Natural killer cell (primary cell): ENCODE results near the gene CDKL5. TPM values are rescaled to one million over a fixed set of nuclear protein-coding genes. Genes with fewer than 3 reads are reported as not detected.
A peak's percentile ranks its signal among the peaks of the same experiment; 100 is the strongest.

Experiments used
- ATAC-seq, 3 donors: fragments of 150-1000 bp in 2 of 3; fragments of 200-7000 bp in 1 of 3; cut with Tn5 transposase; 1 replicate in 1 of 3; 2 replicates in 2 of 3; pipeline ENCODE4 v1.10.0; 2021; ENCODE audit warnings: mild to moderate bottlenecking in 2 of 3, moderate library complexity in 2 of 3
- DNase-seq, 2 donors: peaks; one replicate each; pipeline versions ENCODE4 v3.0.0 to v3.0.0-alpha.2; 2013 to 2021; ENCODE audit warnings: mixed read lengths in 1 of 2
- H3K27ac ChIP-seq: one replicate; pipeline ENCODE4 v1.5.1; 2013; ENCODE audit warnings: mild to moderate bottlenecking, low read length
- H3K27me3 ChIP-seq: one replicate; pipeline ENCODE4 v1.6.1; 2013; ENCODE audit warnings: low read length; ENCODE audit not compliant: control insufficient read depth, insufficient read depth
- H3K36me3 ChIP-seq: one replicate; pipeline ENCODE4 v1.6.1; 2013; ENCODE audit warnings: low read length; ENCODE audit not compliant: control insufficient read depth, insufficient read depth
- H3K4me1 ChIP-seq: one replicate; pipeline ENCODE4 v1.6.1; 2013; ENCODE audit warnings: low read length; ENCODE audit not compliant: control insufficient read depth, insufficient read depth
- H3K4me3 ChIP-seq: one replicate; pipeline ENCODE4 v1.5.1; 2013; ENCODE audit warnings: low read length
- H3K9me3 ChIP-seq: one replicate; pipeline ENCODE4 v1.6.1; 2013; ENCODE audit warnings: low read length; ENCODE audit not compliant: control insufficient read depth, insufficient read depth
- H3K27ac Mint-ChIP-seq, 2 donors: one replicate each; pipeline ENCODE4 v1.8.0; 2022; ENCODE audit warnings: mild to moderate bottlenecking in 2 of 2, mixed read lengths in 2 of 2, moderate library complexity in 1 of 2
- H3K27me3 Mint-ChIP-seq, 2 donors: one replicate each; pipeline ENCODE4 v1.8.0; 2022; ENCODE audit warnings: low read depth in 2 of 2, mixed read lengths in 2 of 2
- H3K36me3 Mint-ChIP-seq: one replicate; pipeline ENCODE4 v1.8.0; 2022; ENCODE audit warnings: mixed read lengths
- H3K4me1 Mint-ChIP-seq, 2 donors: one replicate each; pipeline ENCODE4 v1.8.0; 2022; ENCODE audit warnings: mixed read lengths in 2 of 2
- H3K4me3 Mint-ChIP-seq: one replicate; pipeline ENCODE4 v1.8.0; 2022; ENCODE audit warnings: mild to moderate bottlenecking, moderate library complexity, mixed read lengths
- H3K9me3 Mint-ChIP-seq, 2 donors: one replicate each; pipeline ENCODE4 v1.8.0; 2022; ENCODE audit warnings: mixed read lengths in 2 of 2
- CTCF ChIP-seq: fragments of 200-600 bp; IDR thresholded peaks from one replicate; pipeline ENCODE4 v1.8.0; 2022; ENCODE audit warnings: antibody characterized with exemption
- WGBS: methylation state at CpG from one replicate; pipeline ENCODE4 v1.1.7; 2013; ENCODE audit warnings: missing lambda C conversion rate; ENCODE audit not compliant: insufficient coverage; 5-methylcytosine and 5-hydroxymethylcytosine counted together
- intact Hi-C: fragments of 100-400 bp; cut with micrococcal nuclease; formaldehyde crosslinking; loops from one replicate; pipeline ENCODE4 v1.14.2; 2022
- total RNA-seq, 4 donors: library from RNA; stranded (reverse); fragments of 120-200 nt in 1 of 4; gene quantifications; one replicate each; pipeline versions ENCODE4 v1.2.3 to v1.2.4, GENCODE V29; 2013 to 2022

The CDKL5 gene
- total RNA-seq, 3 donors from 2014 or later (not counting 1 experiment from before 2014, with no cell fraction given) = 3.4 to 4.3 (median 3.5) TPM

GRCh38 chrX:18440835-18441234 is 15.4 kb downstream of the CDKL5 start:
- intact Hi-C loops = no loop called here
- TF ChIP-seq CTCF = no peak
- H3K4me3 ChIP-seq = no peak overlapping the region
- H3K4me1 ChIP-seq = peaks cover 7% of the 10 kb centered on the region
- ATAC-seq (no peak), DNase-seq (no peak)
- no peaks in the 10 kb centered on the region for H3K9me3 Mint-ChIP-seq
- no peak overlapping the region for H3K4me3 Mint-ChIP-seq
- no peaks in the 10 kb centered on the region for H3K9me3 ChIP-seq
- no peaks in the 10 kb centered on the region for H3K27me3 Mint-ChIP-seq
- H3K4me1 Mint-ChIP-seq = peaks cover 16 to 17% of the 10 kb centered on the region in 2 donors
- H3K27ac Mint-ChIP-seq = no peak overlapping the region
- H3K36me3 ChIP-seq = no peaks in the 10 kb centered on the region
- no peaks in the 10 kb centered on the region for H3K36me3 Mint-ChIP-seq
- H3K27me3 ChIP-seq = no peaks in the 10 kb centered on the region
- WGBS = 92% methylated on average over 4 of the region's 4 CpGs
- H3K27ac ChIP-seq = no peak overlapping the region

GRCh38 chrX:18441780-18442367 is 16.5 kb downstream of the CDKL5 start:
- Histone ChIP-seq H3K4me3 (no peak overlapping the region), H3K9me3 (no peaks in the 10 kb centered on the region), H3K27me3 (no peaks in the 10 kb centered on the region), H3K27ac (no peak overlapping the region), H3K36me3 (no peaks in the 10 kb centered on the region), H3K4me1 (peaks cover 7% of the 10 kb centered on the region)
- no peaks in the 10 kb centered on the region for H3K27me3 Mint-ChIP-seq
- H3K4me1 Mint-ChIP-seq = peaks cover 16 to 17% of the 10 kb centered on the region in 2 donors
- WGBS = 56% methylated on average over 2 of the region's 3 CpGs
- no peak for DNase-seq
- intact Hi-C loops = no loop called here
- peak overlapping the region in 1 of 2 donors; percentile 35 for H3K27ac Mint-ChIP-seq
- no peak overlapping the region for H3K4me3 Mint-ChIP-seq
- no peak for TF ChIP-seq CTCF
- H3K36me3 Mint-ChIP-seq = no peaks in the 10 kb centered on the region
- no peaks in the 10 kb centered on the region for H3K9me3 Mint-ChIP-seq
- ATAC-seq = no peak

- Histone ChIP-seq H3K27me3 (no peaks in the 10 kb centered on the region), H3K4me3 (no peak overlapping the region), H3K9me3 (no peaks in the 10 kb centered on the region), H3K36me3 (no peaks in the 10 kb centered on the region), H3K4me1 (no peaks in the 10 kb centered on the region), H3K27ac (no peak overlapping the region)
- intact Hi-C loops = no loop called here
- TF ChIP-seq CTCF = no peak
- Mint-ChIP-seq H3K36me3 (no peaks in the 10 kb centered on the region), H3K27ac (no peak overlapping the region), H3K9me3 (no peaks in the 10 kb centered on the region), H3K27me3 (no peaks in the 10 kb centered on the region), H3K4me3 (no peak overlapping the region), H3K4me1 (no peaks in the 10 kb centered on the region)
- WGBS = 100% methylated on average over 2 of the region's 3 CpGs
- no peak for ATAC-seq
- no peak for DNase-seq
These were observed 23.0 kb downstream of the CDKL5 start for GRCh38 chrX:18448416-18448815.

GRCh38 chrX:18449236-18449635 is 23.8 kb downstream of the CDKL5 start:
- no peak overlapping the region for H3K27ac ChIP-seq
- no peaks in the 10 kb centered on the region for H3K4me1 Mint-ChIP-seq
- intact Hi-C loops = no loop called here
- H3K4me3 Mint-ChIP-seq = no peak overlapping the region
- no peaks in the 10 kb centered on the region for H3K9me3 ChIP-seq
- H3K36me3 ChIP-seq = no peaks in the 10 kb centered on the region
- no peaks in the 10 kb centered on the region for H3K9me3 Mint-ChIP-seq
- ATAC-seq (no peak), DNase-seq (no peak)
- no peak for TF ChIP-seq CTCF
- H3K4me3 ChIP-seq = no peak overlapping the region
- 100% methylated on average over 2 of the region's 4 CpGs for WGBS
- no peaks in the 10 kb centered on the region for H3K27me3 Mint-ChIP-seq
- no peak overlapping the region for H3K27ac Mint-ChIP-seq
- no peaks in the 10 kb centered on the region for H3K4me1 ChIP-seq
- H3K27me3 ChIP-seq = no peaks in the 10 kb centered on the region
- H3K36me3 Mint-ChIP-seq = no peaks in the 10 kb centered on the region
